ENCODE results near the gene SLC46A3.

Gene SLC46A3

GRCh38 chr13:28659621-28659970 is 59.2 kb downstream of the SLC46A3 start:
- Histone ChIP-seq H3K9ac (no peak overlapping the region), H3K4me1 (peaks cover 7% of the 10 kb centered on the region), H3K27me3 (ENCODE audit: control insufficient read depth, insufficient read depth, low read length) (no peaks in the 10 kb centered on the region), H3K27ac (peak overlapping the region; percentile 89), H3K4me2 (ENCODE audit: low read length) (peak overlapping the region; percentile 86), H3K36me3 (ENCODE audit: control insufficient read depth, insufficient read depth, low read length) (no peaks in the 10 kb centered on the region), H3K4me3 (ENCODE audit: low read depth, low read length) (peak overlapping the region; percentile 83), H3K79me2 (peaks cover 11% of the 10 kb centered on the region), H2AFZ (peak overlapping the region; percentile 57), H3K9me3 (ENCODE audit: control insufficient read depth, low read length) (no peaks in the 10 kb centered on the region)
- no peak for TF ChIP-seq CTCF (IDR thresholded peaks at IDR 0.05)

- Histone ChIP-seq H3K27me3 (ENCODE audit: control insufficient read depth, insufficient read depth, low read length) (no peaks in the 10 kb centered on the region), H3K27ac (peak within 1 kb of the TSS; percentile 89), H3K4me3 (ENCODE audit: low read depth, low read length) (peak within 1 kb of the TSS; percentile 83), H3K4me1 (peaks cover 7% of the 10 kb centered on the region), H2AFZ (peak within 1 kb of the TSS; percentile 57), H3K9ac (peak within 1 kb of the TSS; percentile 1), H3K9me3 (ENCODE audit: control insufficient read depth, low read length) (no peaks in the 10 kb centered on the region), H3K4me2 (ENCODE audit: low read length) (peak within 1 kb of the TSS; percentile 86), H3K79me2 (peaks cover 11% of the 10 kb centered on the region), H3K36me3 (ENCODE audit: control insufficient read depth, insufficient read depth, low read length) (no peaks in the 10 kb centered on the region)
- TF ChIP-seq CTCF (IDR thresholded peaks at IDR 0.05): no peak
Observed at GRCh38 chr13:28658796-28659620, 59.8 kb downstream of the SLC46A3 start, which contains the start of gene POMP. Gene POMP (plus strand): TSS chr13:28659130. CDS start chr13:28659185, 55 bp downstream.

- H3K79me2 ChIP-seq: peaks cover 11% of the 10 kb centered on the region
- no peaks in the 10 kb centered on the region for H3K9me3 ChIP-seq (ENCODE audit: control insufficient read depth, low read length)
- peak overlapping the region; percentile 83 for H3K4me3 ChIP-seq (ENCODE audit: low read depth, low read length)
- peak overlapping the region; percentile 86 for H3K4me2 ChIP-seq (ENCODE audit: low read length)
- no peaks in the 10 kb centered on the region for H3K36me3 ChIP-seq (ENCODE audit: control insufficient read depth, insufficient read depth, low read length)
- no peaks in the 10 kb centered on the region for H3K27me3 ChIP-seq (ENCODE audit: control insufficient read depth, insufficient read depth, low read length)
- H3K4me1 ChIP-seq: peaks cover 7% of the 10 kb centered on the region
- H2AFZ ChIP-seq: peak overlapping the region; percentile 57
- TF ChIP-seq CTCF (IDR thresholded peaks at IDR 0.05): no peak
- H3K9ac ChIP-seq: peak overlapping the region; percentile 1
- H3K27ac ChIP-seq: peak overlapping the region; percentile 89
Observed at GRCh38 chr13:28658539-28658795, 60.3 kb downstream of the SLC46A3 start.

- no peak for TF ChIP-seq CTCF (IDR thresholded peaks at IDR 0.05)
- H3K4me3 ChIP-seq (ENCODE audit: low read depth, low read length): peak overlapping the region; percentile 83
- peaks cover 7% of the 10 kb centered on the region for H3K4me1 ChIP-seq
- no peaks in the 10 kb centered on the region for H3K9me3 ChIP-seq (ENCODE audit: control insufficient read depth, low read length)
- peak overlapping the region; percentile 89 for H3K27ac ChIP-seq
- peak overlapping the region; percentile 86 for H3K4me2 ChIP-seq (ENCODE audit: low read length)
- no peaks in the 10 kb centered on the region for H3K27me3 ChIP-seq (ENCODE audit: control insufficient read depth, insufficient read depth, low read length)
- H2AFZ ChIP-seq: peak overlapping the region; percentile 57
- peaks cover 11% of the 10 kb centered on the region for H3K79me2 ChIP-seq
- H3K36me3 ChIP-seq (ENCODE audit: control insufficient read depth, insufficient read depth, low read length): no peaks in the 10 kb centered on the region
- H3K9ac ChIP-seq: no peak overlapping the region
Observed at GRCh38 chr13:28657784-28658538, 60.8 kb downstream of the SLC46A3 start.

Measured in parathyroid adenoma (tissue), 2 donors.